ENCODE measurements around the gene FBXO38.

- TF ChIP-seq CEBPB (IDR thresholded peaks at IDR 0.05) (no peak), YY1 (IDR thresholded peaks at IDR 0.05; ENCODE audit: low read depth) (no peak), EGR1 (IDR thresholded peaks at IDR 0.05) (no peak), TAF1 (IDR thresholded peaks at IDR 0.05; ENCODE audit: low read depth) (no peak), MAX (IDR thresholded peaks at IDR 0.05) (no peak), EP300 (IDR thresholded peaks at IDR 0.05; ENCODE audit: borderline replicate concordance) (no peak), FOXM1 (IDR thresholded peaks at IDR 0.05; ENCODE audit: borderline replicate concordance, low read depth) (no peak), ZBTB7A (IDR thresholded peaks at IDR 0.05; ENCODE audit: low read depth) (no peak), USF1 (IDR thresholded peaks at IDR 0.05) (0 out of 2 replicates have a peak, but pooled peaks have one; percentile 8), CREB1 (IDR thresholded peaks at IDR 0.05; ENCODE audit: low read depth) (no peak)
- TF ChIP-seq, protein P1, sequence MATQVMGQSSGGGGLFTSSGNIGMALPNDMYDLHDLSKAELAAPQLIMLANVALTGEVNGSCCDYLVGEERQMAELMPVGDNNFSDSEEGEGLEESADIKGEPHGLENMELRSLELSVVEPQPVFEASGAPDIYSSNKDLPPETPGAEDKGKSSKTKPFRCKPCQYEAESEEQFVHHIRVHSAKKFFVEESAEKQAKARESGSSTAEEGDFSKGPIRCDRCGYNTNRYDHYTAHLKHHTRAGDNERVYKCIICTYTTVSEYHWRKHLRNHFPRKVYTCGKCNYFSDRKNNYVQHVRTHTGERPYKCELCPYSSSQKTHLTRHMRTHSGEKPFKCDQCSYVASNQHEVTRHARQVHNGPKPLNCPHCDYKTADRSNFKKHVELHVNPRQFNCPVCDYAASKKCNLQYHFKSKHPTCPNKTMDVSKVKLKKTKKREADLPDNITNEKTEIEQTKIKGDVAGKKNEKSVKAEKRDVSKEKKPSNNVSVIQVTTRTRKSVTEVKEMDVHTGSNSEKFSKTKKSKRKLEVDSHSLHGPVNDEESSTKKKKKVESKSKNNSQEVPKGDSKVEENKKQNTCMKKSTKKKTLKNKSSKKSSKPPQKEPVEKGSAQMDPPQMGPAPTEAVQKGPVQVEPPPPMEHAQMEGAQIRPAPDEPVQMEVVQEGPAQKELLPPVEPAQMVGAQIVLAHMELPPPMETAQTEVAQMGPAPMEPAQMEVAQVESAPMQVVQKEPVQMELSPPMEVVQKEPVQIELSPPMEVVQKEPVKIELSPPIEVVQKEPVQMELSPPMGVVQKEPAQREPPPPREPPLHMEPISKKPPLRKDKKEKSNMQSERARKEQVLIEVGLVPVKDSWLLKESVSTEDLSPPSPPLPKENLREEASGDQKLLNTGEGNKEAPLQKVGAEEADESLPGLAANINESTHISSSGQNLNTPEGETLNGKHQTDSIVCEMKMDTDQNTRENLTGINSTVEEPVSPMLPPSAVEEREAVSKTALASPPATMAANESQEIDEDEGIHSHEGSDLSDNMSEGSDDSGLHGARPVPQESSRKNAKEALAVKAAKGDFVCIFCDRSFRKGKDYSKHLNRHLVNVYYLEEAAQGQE (IDR thresholded peaks at IDR 0.05; ENCODE audit: low read depth), result no peak
These were observed 8.9 kb upstream of the FBXO38 start for GRCh38 chr5:148374690-148375360.

All from Ishikawa (cell line).